NB4 (cell line): ENCODE results near the gene CD4.
A peak's percentile ranks its signal among the peaks of the same experiment; 100 is the strongest.

ENCODE experiments used
- DNase-seq: peaks from one replicate; pipeline ENCODE4 v3.0.0; 2010; ENCODE audit warnings: low read depth
- H3K4me3 ChIP-seq: one replicate; pipeline ENCODE4 v1.5.1; 2011; ENCODE audit warnings: mild to moderate bottlenecking, low read depth, low read length, moderate library complexity
- CTCF ChIP-seq: IDR thresholded peaks from one replicate; pipeline ENCODE4 v1.5.1; 2012; ENCODE audit warnings: low read depth, low read length
- MAX ChIP-seq: IDR thresholded peaks from 2 replicates; pipeline ENCODE4 v1.6.1; 2011; ENCODE audit warnings: low read depth, low read length
- MYC ChIP-seq: IDR thresholded peaks from 2 replicates; pipeline ENCODE4 v1.6.1; 2011; ENCODE audit warnings: low read depth, low read length
- POLR2A ChIP-seq: IDR thresholded peaks from 2 replicates; pipeline ENCODE4 v1.6.1; 2011; ENCODE audit warnings: mild to moderate bottlenecking; ENCODE audit not compliant: insufficient read length; ENCODE audit errors: extremely low read depth

CD4 gene

GRCh38 chr12:6750506-6750905, 38.8 kb upstream of the CD4 start:
- DNase-seq, result no peak
- TF ChIP-seq POLR2A, result no peak
- H3K4me3 ChIP-seq, result no peak overlapping the region

GRCh38 chr12:6751767-6752166, 37.6 kb upstream of the CD4 start:
- no peak for DNase-seq
- TF ChIP-seq POLR2A (no peak), CTCF (no peak), MAX (no peak), MYC (no peak)

GRCh38 chr12:6752167-6752920, 37.0 kb upstream of the CD4 start:
- peak; percentile 60 for DNase-seq
- TF ChIP-seq MAX (no peak), CTCF (no peak), MYC (no peak), POLR2A (no peak)
- H3K4me3 ChIP-seq, result peak overlapping the region; percentile 83

More at GRCh38 chr12:6751767-6752166, 37.6 kb upstream of the CD4 start:
- peak overlapping the region; percentile 83 for H3K4me3 ChIP-seq

GRCh38 chr12:6752921-6753771, 36.2 kb upstream of the CD4 start, which contains the start of gene MLF2:
Gene MLF2, minus strand, starts transcription at chr12:6753141. Its CDS starts 807 bp downstream, at chr12:6752334.
- DNase-seq, result peak; percentile 98
- TF ChIP-seq POLR2A (peak; percentile 89), MAX (peak; percentile 55), MYC (peak; percentile 74), CTCF (peak; percentile 87)
- peak within 1 kb of the TSS; percentile 83 for H3K4me3 ChIP-seq

GRCh38 chr12:6753772-6754356, 35.5 kb upstream of the CD4 start:
- TF ChIP-seq MYC (no peak), POLR2A (no peak), MAX (no peak), CTCF (no peak)
- H3K4me3 ChIP-seq, result no peak overlapping the region
- no peak for DNase-seq

- no peak for DNase-seq
- TF ChIP-seq MYC, result no peak
- no peak for TF ChIP-seq CTCF
- no peak for TF ChIP-seq MAX
- no peak for TF ChIP-seq POLR2A
- no peak overlapping the region for H3K4me3 ChIP-seq
These were observed 34.9 kb upstream of the CD4 start for GRCh38 chr12:6754411-6754810.
